GM12872 (cell line): ENCODE measurements around the gene ITGA3.

Source experiments
- CTCF ChIP-seq: IDR thresholded peaks from 3 replicates; pipeline ENCODE4 v1.5.1; 2011; ENCODE audit warnings: low read depth, mild to moderate bottlenecking, low read length, moderate library complexity; ENCODE audit not compliant: insufficient read depth

ITGA3 gene

GRCh38 chr17:50094753-50095619, 39.1 kb downstream of the ITGA3 start, which contains the start of gene PDK2:
Gene PDK2 (plus strand): TSS chr17:50095351. CDS start chr17:50095436, 85 bp downstream.
- no peak for TF ChIP-seq CTCF

- no peak for TF ChIP-seq CTCF
Measured at GRCh38 chr17:50095626-50096037, 39.7 kb downstream of the ITGA3 start.

DNA sequence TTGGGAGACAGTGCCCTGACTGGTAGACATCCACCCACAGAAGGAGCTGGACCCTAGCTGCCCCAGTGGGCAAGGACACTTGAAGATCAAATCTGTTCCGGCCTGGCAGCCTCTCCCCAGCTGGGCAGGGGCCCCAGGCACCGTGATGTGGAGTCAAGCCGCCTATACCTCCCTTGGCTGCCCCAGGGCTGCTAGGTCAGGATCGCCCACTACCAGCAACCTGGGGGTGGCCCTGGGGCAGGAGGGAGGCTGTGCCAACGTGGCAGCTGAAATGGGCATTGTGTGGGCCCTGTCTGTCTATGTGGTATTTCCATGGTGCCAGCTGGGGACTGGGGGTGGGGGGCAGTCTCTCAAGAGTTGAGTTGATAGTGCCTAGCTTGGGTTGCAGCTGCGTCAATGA, 40.2 kb downstream of the ITGA3 start:
- no peak for TF ChIP-seq CTCF

GRCh38 chr17:50096758-50097157, 40.8 kb downstream of the ITGA3 start:
- no peak for TF ChIP-seq CTCF

GRCh38 chr17:50097455-50097854, 41.5 kb downstream of the ITGA3 start:
- TF ChIP-seq CTCF: no peak

- no peak for TF ChIP-seq CTCF
Measured at GRCh38 chr17:50097926-50098325, 42.0 kb downstream of the ITGA3 start.

DNA sequence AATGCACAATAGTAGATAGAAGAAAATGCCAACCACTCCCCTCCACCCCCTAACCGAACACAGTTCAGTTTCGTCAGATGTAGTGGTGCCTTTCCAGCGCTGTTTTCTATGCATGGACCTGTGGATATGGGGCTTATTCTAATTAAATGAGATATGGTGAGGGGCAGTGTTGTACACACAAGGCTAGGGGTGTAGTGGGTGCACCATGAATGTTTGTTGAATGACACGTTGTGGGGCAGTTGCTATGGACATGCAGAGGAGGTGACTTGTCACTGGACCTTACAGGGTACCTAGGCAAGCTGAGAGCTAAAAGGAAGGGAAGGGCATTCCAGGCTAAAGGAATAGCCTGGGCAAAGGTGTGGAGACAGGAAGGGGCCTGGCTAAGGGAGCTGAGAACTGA, 42.7 kb downstream of the ITGA3 start:
- no peak for TF ChIP-seq CTCF
